Activated CD4-positive, alpha-beta T cell treated with anti-CD3 and anti-CD28 coated beads, Interleukin-2, amount 50 U/mL, for 16 hours (primary cell): ENCODE results near the gene OR6K6.

Experiments
- DNase-seq: peaks from one replicate; pipeline ENCODE4 v3.0.0-alpha.2; 2020

The OR6K6 gene, protein sequence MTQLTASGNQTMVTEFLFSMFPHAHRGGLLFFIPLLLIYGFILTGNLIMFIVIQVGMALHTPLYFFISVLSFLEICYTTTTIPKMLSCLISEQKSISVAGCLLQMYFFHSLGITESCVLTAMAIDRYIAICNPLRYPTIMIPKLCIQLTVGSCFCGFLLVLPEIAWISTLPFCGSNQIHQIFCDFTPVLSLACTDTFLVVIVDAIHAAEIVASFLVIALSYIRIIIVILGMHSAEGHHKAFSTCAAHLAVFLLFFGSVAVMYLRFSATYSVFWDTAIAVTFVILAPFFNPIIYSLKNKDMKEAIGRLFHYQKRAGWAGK

DNA sequence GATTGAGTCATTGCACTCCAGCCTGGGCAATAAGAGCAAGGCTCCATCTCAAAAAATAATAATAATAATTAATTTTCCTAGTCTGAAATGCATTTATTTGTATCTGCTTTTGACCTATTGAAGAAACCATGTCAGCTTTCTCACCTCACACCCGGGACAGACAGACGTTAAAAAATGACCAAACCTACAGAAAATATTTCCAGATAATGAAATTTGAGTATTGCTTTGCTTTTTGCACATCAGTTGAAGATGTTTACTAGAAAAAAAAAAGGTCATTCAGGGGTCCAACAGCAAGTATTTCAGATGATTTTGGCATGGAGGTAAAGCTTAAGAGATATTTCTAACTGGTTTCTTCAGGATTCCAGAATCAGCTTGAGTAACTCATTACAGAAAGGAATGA, at the start of gene OR6K6:
Gene OR6K6 (plus strand): TSS at position 301 of the 400 bp plus-strand sequence. CDS start 168 bp downstream, outside the sequence.
- no peak for DNase-seq

DNA sequence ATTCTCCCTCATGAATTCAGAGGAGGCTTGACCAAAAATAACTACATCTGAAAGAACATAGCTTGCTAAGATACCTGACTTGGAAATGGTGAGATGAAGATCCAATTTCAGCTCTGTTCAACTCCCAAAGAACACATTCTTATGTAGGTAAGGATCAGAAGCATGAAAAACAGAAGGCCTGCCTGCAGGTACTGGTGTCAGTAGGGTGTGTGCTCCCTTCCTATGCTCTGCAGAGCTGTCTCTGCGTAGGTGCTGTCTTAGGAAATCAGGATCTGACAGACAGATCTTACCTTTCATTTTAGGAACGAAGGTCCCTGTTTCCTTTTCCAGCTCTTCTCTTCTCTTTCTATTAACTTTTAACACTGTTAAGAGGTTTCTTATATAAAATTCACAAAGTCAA, 48.4 kb upstream of the OR6K6 start:
- DNase-seq: no peak

DNA sequence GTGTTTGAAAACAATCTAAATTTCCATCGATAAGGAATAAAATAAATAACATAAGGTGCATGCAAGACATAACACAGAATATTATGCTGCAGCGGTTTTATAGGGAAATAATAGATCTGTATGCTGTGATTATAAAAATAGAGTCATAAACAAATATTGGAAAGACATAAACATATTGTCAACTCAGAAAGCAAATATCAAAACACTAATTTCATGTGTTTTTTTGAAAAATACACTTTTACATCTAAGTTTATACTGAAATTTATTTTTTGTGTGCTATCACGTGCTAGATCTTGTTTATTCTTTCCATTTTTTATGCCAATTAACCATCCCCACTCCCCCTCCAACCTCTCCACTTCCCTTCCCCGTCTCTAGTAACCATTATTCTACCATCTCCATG, 43.4 kb upstream of the OR6K6 start:
- no peak for DNase-seq

DNA sequence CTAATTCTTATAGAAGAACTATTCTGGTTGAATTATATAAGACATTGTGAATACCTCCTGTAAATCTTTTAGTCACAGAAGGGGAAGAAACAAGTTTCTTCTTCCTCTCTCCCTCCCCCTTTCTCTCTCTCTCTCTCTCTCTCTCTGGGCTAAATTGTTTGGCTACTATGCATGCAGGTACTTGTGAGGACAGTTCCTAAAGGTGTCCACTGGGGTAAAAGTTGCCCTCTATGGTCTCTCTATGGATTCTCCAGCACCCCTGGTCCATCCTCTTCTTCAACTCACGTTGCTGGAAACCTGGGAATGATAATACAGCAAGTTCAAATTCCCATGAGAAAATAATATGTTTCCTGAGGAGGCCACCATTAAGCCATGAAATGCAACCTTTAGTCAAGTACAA, 39.8 kb upstream of the OR6K6 start:
- DNase-seq: no peak

DNA sequence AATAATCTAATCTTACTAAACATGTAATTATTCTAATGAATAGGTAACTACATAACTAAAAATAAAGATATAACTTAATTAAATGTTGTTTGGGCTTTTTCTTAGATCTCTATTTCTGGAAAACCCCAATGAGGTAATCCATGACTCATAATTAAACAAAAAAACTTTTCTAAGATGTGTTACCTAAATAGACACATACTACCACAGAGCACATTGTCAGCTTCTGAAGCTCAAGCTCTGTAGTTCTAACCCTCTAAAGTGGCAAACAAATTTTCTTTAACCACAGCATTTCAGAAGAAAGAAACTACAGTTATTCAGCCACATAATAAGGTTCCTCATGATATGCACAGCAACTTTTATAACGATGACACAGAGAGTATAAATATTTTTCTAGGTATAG, 38.2 kb upstream of the OR6K6 start:
- peak; percentile 54 for DNase-seq

DNA sequence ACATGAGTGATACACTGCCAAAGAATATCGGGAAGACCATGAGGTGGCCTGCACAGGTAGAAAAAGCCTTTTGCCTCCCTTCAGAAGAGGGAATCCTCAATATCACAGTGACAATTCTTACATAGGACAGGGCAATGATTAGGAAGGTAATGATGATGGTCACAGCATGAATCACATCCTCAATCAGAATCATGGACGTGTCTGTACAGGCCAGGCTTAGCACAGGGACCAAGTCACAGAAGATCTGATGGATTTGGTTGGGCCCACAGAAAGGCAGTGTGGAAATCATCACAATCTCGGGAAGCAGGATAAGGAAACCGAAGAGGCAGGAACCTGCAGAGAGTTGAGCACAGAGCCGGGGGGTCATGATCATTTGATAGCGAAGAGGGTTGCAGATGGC, 37.2 kb upstream of the OR6K6 start:
- DNase-seq: no peak

DNA sequence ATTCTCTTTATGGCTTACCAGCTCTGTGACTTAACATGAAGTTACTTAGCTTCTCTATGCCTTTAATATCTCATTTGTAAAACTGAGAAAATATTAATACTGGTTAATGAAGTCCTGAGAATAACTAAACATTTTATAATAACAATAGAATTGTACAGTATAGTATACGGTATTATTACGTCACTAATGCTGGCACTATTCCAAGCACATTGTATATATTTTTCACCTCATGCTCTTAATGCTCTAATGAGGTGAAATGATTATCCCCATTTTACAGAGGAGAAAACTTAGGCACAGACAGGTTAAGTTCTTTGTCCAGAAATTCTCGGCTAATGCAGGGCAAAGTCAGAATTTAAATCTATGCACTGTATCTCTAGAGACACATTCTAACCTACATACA, 34.9 kb upstream of the OR6K6 start:
- DNase-seq: no peak

DNA sequence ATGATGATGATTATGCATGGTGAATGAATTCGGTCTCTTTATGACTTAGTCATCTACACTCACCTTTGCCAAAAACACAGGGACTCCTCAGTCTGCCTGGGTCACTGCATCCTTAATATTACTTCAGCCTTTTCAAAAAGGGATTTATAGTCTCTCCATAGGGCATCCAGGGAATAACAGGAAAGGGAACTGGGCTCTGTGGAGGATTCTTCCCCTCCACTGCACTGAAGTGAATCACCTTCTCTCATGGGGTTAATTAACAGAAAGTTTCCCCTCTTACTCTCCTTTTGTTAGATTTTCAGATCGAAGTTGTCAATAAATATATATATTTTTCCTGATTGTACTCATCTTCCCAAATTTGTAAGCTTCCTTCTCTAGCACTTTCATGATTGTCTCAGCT, 33.9 kb upstream of the OR6K6 start, which contains the start of gene OR6K3:
Gene OR6K3 (minus strand): TSS at position 101 of the 400 bp plus-strand sequence. CDS start 2,605 bp downstream, outside the sequence.
- DNase-seq: no peak

DNA sequence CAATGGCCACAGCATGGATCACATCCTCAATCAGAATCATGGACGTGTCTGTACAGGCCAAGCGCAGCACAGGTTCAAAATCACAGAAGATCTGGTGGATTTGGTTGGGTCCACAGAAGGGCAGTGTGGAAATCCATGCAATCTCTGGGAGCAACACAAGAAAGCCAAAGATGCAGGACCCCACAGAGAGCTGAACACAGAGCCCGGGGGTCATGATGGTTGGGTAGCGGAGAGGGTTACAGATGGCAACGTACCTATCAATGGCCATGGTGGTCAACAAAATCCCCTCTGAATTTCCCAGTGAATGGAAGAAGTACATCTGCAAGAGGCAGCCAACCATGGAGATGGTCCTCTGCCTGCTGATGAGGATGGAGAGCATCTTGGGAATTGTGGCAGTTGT, 30.1 kb upstream of the OR6K6 start:
- no peak for DNase-seq

DNA sequence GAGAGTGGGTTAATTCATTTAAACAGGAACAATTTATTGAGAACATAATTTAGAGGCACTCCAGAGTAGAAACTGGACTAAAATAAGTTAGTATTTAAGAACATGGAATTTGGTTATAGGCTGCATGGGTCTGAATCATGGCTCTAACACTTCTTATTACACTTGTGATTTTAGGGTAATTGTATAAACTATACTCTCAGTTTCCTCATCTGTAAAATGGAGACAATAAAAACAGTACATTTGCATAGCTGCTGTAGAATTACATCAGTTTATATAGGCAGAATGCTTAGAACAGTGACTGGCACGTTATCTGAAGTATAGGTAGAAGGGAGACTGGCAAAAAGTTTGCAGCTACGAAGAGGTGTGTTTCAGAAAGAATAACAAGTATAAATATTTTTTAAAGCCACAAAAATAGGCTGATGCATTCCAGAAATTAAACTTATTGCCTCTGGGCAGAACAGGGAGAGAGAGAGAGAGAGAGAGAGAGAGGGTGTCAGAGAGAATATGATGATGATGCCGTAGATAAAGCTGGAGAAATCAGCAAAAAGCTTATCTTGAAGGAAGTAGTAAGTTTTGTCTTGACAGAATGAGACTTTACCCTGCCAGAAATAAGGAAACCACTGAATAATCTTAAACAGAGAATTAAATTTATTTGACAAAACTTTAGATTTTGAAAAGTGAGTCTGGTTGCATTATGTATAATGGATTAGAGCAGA, 25.9 kb upstream of the OR6K6 start:
- DNase-seq: no peak

DNA sequence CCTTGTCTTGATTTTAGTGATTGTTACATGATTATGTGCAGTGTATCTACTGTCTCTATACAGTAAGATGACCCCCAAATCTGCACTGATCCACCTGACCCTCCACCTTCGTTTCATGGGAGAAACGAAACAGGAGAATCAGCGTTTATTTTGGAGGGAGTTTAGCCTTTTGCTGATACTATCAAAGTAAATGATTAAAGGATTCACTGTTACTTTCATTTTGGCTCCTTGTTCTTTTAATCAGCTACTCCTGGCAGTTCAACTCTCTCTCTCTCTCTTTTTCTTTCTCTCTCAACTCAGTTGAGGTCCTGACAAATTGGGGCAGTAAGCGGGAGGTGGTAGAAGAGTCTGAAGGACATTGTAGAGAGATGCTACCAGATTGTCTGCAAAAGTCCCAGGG, 24.1 kb upstream of the OR6K6 start:
- no peak for DNase-seq

DNA sequence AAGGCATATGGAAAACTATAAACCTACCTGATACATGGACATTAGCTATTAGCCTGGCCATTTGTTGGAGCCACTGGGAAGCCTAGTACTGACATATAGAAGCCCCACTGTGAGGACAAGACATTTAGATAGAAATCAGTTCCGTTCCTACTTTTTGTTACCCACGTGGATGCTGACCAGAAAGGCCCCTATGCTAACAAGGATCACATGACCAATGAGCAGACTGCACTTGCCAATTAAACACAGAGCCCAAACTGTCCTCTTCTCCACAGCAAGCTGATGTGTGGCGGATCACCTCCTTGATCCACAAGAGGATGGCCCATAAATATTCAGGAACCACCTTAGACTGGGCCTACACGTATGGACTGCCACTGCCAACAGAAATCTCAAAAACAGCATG, 22.8 kb upstream of the OR6K6 start:
- no peak for DNase-seq

DNA sequence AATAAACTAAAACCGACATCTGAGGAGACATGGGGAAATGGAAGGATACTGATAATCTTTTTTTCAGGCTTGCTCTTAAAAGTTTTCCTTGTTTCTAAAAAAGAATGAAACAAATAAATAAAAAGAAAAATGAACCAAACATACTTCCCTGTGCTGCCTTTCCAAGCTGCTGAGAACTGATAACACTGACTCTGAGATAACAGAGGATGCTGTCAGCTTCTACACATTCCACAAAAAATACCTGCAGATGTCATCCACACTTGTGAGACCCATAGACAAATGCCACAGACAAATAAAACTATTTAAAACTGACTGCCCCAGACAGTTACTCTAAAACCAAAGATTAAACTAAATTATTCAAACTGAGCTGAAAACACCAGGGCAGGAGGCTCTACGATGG, 22.0 kb upstream of the OR6K6 start:
- DNase-seq: no peak

DNA sequence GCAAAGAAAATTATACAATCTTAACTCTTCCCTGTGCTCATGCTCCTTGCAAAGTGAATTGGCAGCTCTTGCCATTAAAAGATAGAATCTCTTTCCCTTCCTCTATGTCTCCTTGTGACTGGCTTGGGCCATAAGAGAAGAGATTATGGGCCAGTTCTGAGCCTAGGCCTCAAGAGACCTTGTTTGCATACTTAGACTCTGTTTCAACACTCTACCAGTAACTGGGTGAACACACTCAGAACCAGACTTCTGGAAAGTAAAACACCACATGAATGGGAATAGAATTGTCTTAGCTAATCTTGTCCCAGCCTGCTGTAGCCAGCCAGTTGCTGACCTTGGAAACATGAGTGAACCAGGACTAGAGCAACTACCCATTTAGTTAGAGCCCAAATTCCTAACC, 18.7 kb upstream of the OR6K6 start:
- DNase-seq: no peak

DNA sequence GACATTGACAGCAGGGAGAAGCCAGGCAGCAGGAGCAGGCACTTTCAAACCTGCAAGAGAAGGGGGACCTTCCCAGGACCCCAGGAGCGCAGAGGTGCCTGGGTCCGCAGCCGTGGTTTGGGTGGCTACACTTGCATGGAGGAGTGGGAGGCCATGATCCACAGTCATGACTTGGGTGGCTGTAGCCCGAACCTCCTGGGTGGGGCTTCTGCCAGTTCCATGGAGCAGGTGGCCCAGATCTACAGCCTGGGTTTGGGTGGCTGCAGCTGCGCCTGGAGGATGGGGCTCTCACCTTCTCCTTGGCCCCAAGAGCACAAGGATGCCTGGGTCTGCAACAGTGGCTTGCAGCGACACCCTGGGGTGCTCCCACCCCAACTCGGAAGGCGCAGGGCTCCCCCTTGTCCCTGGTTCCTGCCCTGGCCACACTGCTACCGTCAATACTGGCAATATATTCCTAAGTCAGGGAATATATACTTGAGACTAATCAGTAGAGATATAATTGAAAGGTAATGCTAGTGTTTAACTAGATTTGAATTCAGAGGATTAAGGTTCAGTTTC, 2.3 kb upstream of the OR6K6 start:
- DNase-seq: no peak

DNA sequence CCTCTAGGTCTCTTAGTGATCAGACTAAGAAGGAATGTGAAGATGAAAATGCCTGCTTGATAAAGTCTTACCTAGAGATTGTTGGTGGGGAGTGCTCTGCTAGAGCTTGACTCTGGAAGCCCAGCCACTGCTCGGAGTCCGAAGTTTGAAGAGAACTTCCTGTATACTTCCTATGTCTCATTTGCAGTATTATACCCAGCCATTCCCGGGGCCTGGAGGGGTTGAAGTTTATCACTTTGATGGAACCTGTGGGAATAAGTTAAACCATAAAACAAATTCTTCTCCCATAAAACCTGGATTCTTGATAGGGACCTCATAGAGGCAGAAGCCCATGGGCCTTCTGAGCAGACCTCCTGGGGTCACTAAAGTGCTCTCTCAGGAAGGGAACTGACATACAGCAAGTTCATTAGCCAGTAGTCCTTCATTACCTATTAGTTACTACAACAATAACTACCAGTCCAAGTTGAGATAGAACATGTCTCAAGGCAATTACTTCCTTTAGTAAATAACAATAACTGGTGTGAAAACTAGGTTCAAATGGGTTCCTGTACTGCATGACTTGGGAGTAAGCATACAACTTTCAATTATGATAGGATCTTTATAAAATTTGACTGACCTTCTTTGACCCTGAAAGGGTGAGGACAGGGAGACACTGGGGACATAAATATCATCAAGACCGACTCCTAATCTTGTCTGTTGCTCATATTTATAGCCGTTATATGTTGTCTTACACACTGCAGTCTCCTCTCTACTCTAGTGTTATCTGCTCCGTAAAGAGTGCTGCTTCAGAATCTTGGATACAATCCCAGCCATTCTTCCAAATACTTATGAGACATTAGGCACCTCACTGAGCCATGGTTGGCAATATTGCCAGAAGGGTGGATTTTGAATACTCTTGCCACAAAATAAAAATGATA, 17.7 kb downstream of the OR6K6 start, which contains the start of gene OR6N1:
Gene OR6N1 (minus strand): TSS at position 246 of the 917 bp plus-strand sequence. CDS start 5,513 bp downstream, outside the sequence.
- DNase-seq: no peak

DNA sequence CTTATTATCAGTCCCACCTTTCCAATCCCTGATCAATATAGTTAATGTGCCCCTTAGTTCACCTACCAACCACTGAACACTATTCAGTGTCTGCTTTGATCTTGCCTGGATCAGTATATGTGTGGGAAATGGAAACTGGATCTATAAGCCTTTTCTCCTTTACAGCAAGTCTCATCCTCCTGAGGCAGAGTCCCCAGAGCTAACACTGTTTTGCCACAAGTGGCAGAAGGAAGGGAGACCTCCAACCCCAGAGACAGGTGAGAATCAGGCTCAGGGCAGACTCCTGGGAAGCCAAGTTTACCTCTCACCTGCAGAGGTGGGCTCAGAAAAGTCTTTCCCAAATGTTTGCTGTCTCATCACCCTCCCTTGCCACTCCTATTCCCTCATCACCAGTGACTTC, 26.6 kb downstream of the OR6K6 start, which contains the start of gene OR6N2:
Gene OR6N2 (minus strand): TSS at position 101 of the 400 bp plus-strand sequence. CDS start 3,569 bp downstream, outside the sequence.
- no peak for DNase-seq

DNA sequence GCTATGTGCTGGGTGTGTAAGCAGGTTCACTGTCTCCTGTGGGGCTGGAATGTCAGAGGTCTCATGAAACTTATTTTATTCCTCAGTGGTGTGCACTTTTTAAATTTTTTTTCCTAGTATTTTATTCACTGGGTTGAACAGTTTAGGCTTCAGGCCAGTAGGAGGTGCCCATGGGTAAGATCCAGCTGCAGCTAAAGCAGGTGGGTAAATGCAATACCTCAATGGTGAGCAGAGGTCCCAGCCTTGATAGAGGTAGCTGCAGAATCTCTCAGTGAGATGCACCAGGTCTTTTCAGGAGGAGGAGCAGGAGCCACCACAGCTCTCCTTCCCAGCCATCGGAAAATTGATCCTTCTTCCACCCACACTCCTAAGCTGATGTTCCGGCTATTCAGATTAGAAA, 39.1 kb downstream of the OR6K6 start:
- peak; percentile 29 for DNase-seq

DNA sequence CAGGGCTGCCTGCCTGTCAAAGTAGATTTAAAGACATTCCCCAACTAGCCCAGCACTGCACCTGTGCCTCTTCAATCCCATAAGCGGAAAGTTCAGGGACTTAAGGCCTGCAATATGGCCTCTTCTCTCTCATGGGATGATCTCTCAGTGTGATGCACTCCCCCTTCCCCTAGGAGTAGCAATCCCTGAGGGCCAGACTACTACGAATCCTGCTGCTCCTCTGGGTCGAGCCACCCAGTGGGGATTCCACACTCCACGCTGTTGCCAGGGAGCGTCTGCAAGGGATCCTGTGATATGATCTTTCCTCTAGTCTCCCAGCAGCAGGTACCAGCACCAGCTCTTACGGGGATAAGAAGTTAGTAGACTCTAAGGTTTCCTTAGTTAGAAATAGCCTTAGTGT, 39.7 kb downstream of the OR6K6 start:
- DNase-seq: no peak

DNA sequence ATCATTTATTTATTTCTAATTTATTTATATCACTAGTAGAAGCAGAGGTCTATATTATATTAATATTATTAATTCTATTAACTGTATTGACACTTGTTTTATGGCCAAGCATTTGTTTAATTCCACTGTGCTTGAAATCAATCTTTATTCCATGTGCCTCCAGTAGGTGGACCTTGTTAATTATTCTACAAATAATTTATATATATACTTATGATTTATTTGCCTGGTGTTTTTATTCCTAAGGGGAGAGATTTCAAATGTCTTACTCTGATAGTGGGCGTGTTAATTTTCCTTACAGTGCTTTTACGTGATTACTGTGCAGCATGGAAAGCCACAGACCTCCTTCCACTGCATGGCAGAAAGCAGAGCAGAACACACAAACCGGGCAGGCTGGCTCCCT, 44.0 kb downstream of the OR6K6 start:
- DNase-seq: no peak

DNA sequence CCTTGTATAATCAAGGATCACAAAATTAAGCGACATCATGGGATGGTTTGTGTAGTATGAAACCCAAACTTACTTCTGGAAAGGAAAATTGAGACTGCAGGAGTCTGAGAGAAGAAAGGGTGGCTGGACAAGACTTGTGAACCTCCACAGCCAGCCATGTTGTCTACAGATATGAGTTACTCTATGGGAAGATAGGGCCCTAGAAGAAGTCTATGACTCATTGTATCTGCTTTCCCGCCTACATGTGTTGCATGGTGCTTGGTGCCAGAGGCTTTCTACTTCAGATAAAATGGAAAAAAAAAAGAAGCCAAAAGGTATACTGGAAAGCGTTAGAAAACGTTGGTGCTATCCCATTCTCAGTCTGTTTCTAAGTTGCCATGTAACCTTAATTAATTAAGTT, 45.2 kb downstream of the OR6K6 start:
- no peak for DNase-seq

DNA sequence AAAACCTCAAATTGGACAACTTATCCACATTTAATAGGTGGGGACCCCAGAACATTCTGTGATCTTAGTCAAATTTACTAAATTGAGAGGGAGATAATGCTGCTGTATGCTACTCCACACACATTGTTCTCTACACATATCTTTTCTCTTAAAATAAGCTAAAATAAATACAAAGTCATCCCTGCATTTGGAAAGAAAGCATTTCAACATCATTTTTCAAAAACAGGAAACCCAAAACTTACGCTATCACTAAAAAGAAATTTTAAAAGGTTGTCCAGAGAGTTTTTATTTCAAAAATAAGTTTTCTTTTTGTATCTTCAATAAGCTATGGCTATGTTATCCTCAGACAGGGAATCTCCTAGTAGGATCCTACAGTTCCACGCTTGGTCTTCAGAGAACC, 46.0 kb downstream of the OR6K6 start:
- DNase-seq: no peak

DNA sequence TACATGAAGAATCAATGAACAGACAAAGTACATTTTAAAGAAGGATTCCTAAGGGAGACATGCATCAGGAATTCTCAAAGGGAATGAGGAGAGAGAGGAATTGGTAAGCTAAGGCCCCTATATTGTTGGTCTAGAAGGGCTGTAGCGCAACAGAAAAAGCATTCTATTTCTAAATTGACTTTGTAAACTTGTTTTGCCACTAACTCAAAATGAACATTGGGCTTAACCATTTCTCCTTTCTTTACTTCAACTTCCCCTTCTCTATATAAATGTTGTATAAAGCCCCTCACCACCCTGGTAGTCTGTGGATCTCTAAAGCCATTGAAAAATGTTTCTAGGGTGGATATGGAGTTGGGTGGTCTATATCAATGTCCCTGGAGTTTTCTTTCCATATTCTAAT, 46.9 kb downstream of the OR6K6 start:
- DNase-seq: no peak
